ENCODE measurements around the gene ACAP1.

Gene ACAP1

DNA sequence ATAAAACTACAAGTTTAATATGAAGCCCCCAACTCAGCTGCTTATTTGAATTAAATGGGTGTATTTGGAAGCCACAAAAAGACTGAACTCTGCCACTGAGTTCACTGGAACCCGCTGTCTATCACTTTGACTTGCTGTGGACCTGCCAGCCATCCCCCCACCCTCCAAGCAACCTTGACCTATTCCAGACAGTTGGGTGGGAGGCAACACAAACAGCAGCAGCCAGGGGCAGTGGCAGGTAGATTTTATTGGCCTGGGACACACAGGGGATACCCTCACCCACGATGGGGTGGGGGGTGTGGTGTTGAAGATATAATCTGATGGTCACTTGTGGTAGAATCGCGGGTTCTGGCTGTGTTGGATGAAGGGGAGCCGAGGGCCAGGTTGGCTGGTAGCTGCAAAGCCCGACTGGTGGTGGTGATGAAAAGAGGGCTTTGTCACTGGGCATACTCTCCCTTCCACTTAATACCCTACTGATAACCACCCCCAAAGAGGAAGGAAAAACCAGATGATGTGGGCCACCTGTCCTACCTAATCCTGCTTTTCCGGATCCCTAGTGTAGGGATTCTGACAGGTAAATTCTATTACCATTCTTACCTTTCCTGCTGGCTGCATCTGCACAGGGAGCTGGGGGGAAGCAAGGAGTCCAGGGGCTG is 23.8 kb upstream of the ACAP1 start:
- no peak for DNase-seq (ENCODE audit: low read depth)

DNA sequence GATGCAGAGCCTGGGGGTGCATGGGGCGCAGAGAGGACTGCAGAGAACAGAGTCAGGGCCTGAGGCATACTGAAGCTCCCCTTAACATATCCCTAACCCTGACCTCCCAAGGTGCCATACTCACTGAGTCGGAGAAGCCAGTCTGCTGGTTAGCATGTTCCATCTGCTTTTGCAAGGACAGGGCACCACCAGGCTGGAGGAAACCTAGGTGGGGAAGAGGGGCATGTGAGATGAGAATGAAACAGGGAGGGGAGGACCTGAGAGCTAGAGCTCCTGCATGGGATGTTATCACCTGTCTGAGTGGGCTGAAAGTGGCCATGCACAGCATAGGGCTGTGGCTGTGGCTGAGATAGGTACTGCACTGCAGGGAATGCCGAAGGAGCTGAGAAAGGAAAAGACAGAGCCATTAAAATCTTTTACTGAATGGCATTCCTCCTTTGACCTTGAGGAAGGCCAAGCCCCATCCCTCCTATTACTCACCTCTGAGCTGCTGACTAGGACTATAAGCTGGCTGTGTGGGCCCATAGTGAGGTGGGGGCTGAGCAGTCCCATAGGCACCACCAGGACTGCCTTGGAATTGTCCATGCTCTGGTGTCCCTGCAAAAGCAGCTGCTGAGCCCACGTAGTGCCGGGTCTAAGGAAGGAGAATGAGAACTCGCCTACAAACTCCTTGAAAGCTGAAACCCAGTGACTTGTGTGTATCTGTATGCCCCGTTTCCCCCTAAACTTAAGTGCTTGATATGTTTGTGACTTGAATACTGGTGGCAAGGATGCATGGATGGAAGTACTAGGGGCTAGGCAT is 23.0 kb upstream of the ACAP1 start:
- no peak for DNase-seq (ENCODE audit: low read depth)

DNA sequence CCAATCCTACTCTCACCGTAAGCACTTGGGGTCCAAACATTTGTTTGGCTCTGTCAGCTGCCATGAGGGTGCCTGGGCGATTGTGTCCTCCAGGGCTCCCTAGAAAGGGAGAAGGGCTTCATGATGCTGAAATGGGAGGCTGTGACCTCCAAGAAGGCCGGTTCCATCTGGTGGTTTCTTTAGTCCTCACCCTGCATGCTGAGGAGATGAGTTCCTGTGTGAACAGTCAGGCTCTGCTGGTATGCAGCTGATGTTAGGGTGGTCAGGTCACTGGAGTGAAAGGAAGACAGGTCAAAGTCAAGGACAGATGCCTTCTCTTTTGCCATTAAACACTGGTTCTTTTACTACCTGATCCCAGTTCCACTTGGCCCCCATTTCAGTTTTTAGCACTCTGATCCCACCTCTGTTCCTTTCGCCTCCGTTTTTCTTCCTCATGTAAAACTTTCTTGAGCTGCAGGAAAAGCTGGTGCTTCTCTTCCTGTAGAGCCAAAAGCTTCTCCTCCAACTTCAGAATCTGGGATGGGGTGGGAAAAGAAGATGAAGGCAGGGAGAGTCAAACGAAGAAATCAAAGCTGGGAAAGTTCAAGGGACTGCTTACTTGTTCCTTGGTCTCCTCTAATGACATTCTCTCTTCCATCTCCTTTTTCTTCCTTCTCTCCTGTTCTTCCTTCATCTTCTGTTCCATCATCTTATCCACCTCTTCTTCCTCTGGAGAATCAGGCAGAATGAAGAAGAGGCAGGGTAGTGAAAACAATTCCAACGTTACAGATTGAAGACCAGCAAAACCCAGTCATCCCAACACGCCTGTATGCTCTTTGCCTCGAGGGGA is 22.2 kb upstream of the ACAP1 start:
- DNase-seq (ENCODE audit: low read depth): no peak

DNA sequence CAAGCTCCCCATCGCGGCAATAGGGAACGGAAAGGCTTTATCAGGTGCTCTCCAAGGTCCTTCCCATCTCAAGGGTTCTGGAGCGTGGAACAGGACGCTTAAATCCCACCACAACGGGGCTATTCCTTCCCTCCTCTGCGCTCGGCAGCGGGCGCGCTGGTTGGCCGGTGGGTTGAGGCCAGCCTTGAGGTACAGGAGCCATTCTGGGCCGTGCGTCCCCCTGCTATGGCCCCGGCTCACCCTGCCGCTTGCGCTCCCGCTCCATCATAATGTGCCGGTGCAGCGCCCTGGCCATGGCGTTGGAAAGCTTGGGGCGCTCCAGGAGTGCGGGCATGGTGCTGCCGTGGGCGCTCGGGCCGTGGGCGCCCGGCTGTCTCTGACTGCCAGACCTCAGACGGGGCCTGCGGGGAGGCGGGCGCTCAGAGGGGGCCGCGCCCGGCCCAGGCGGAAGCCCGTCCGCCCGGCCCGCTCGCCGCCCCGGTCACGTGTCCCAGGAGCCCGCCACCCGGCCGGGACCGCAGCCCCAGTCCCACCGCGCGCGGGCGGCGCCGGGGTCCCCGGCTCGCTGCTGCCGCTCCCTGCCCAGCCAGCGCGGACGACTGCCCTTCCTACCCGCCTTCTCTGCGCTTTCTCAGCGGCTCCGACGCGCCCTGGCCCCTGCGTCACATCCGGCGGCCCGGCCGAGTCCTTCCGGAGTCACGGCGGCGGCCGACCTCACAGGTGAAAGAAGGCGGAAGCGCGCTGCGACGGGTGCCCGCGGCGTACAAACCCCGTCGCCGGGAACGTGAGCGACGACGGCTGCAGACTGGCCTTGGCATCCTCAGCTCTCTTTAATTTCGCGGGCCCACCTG is 21.4 kb upstream of the ACAP1 start, which contains the start of gene GPS2:
Gene GPS2 (minus strand): TSS at position 642 of the 851 bp plus-strand sequence. CDS start 308 bp downstream, at position 334.
- DNase-seq (ENCODE audit: low read depth): peak; percentile 51

DNA sequence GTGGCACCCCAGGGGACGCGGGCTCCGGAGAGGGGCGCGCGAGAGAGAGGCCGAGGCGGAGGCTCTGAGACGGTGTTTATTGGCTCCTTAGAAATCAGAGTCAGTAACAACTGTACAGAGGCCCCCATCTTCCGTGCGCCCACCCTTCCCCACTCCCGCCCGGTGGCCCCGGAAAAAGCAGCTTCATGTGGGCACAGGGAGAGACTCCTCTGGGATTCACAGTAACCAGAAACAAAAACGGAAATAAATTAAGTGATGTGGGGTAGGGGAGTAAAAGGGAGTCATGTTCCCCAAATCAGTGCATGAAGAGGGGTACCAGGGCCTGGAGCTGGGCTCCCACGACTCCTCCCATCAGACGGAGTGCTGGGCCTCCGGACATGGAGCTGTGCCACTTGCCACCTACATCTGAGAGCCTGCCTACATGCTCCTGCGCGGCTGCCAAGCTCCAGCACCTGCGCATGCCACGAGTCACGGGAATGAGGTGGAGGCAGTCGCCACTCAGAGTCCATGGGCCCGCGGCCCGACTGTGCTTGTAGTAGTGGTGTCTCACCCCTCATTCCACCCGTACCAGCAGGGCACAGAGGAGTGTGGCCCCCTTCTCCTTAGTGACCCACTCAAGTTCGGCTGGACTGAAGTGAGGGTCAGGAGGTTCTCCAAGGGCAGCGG is 20.6 kb upstream of the ACAP1 start:
- no peak for DNase-seq (ENCODE audit: low read depth)

DNA sequence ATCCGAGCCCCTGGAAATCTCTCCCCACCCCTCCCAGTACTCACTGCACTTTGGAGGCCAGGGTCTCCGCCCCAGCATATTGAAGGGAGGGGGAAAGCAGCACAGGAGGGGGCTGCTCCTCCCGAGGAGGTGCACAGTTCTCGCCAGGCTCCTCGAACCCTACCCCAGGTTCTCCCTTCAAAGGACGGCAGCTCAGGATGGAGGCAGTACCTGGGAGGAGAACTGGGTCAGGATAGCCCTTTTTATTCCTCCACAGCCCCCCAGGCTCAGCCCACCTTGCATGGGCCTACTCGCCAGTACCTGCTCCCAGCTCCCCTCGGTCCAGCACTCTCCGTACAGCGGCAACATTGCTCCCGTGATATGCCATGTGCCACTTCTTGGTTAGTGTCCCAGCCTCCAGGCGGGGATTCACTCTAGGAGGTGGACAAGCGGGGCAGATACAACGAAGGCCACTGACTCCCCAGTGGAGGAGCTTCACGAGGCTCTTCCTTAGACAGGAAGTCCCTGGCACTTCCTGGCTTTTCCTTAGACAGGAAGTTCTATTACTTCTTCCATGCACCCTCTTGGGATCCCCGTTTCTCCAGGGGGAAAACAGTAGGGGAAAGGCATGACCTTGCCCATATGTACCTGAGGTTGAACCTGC is 19.0 kb upstream of the ACAP1 start:
- no peak for DNase-seq (ENCODE audit: low read depth)

DNA sequence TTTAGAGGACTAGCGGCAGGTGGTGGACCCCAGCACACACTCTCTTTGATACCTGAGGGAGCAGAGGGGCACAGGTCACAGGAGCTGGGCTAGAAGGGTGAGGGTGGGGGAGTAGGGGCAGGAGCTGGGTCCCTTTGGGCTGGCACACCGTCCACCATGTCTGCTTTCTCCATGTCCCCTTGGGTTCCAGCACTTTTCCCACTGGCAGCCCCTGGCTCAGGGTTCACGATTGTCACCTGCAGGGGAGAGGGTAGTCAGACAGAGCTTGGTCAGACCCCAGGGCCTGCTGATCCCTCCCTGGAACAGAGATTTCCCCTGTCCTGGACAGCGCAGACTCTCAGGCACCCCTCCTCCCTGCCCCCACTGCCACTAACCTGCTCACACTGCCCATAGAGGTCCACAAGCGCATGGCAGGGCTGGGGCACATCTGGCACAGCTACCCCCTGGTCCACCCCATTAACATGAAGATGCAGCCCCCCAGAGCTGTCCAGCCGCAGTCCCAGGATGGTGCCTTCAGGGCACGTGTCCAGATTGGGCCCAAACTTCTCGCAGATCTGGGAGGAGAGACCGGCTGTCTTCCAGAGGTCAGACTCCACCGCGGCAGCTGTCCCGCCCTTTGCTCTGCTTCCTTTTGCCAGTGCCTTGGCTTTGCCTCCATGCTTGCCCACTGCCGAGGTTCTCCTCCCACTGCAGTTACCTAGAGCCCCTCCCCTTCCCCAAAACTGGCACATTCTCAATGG is 18.0 kb upstream of the ACAP1 start:
- no peak for DNase-seq (ENCODE audit: low read depth)

DNA sequence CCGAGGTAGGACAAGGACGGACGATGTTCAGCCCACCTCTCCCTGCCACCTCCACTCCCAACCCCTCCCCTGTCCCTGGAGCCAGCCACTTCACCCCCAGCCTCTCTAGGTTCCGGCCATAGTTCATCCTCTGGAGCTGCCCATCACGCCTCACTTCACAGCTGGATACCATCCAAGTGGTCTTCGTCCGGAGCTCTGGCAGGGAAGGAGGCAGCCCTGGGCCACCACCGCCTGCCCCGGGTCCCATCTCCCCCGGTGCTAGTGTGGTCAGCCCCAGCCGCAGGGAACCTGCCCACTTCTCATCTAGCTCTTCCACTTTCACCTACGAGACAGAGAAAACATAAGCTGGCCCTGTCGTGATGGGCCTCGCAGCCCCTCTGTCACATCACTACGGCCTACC is 14.9 kb upstream of the ACAP1 start:
- DNase-seq (ENCODE audit: low read depth): no peak

DNA sequence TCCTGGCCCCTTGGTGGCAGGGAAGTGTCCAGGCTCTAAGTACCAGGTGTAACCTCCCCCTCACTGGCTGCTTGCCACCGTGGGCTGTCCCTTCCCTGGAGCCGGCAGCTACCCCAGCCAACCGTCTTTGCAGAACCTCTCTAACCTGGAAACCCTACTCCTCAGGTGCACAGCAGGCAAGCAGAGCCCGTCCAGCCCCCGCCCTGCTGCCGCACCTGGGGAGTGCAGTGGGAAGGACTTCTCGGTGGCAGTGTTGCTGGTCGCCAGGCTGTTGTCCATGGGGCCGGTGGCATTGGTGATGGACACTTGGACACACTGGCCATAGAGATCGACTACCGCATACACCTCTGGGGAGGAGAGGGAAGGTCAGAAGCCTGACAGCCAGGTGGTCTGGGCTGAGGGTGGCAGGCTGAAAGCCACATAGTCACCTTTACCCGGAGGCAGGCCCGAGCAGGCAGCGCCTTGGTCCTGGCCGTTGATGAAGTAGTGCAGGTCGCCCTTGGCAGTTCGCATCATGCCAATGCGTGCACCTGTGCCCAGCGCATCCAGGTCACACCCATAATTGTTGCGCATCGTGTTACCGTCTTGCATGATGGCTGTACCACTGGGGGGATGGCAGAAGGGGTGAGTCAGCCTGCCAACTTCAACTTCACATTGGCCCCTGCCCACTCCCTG is 13.7 kb upstream of the ACAP1 start:
- no peak for DNase-seq (ENCODE audit: low read depth)

DNA sequence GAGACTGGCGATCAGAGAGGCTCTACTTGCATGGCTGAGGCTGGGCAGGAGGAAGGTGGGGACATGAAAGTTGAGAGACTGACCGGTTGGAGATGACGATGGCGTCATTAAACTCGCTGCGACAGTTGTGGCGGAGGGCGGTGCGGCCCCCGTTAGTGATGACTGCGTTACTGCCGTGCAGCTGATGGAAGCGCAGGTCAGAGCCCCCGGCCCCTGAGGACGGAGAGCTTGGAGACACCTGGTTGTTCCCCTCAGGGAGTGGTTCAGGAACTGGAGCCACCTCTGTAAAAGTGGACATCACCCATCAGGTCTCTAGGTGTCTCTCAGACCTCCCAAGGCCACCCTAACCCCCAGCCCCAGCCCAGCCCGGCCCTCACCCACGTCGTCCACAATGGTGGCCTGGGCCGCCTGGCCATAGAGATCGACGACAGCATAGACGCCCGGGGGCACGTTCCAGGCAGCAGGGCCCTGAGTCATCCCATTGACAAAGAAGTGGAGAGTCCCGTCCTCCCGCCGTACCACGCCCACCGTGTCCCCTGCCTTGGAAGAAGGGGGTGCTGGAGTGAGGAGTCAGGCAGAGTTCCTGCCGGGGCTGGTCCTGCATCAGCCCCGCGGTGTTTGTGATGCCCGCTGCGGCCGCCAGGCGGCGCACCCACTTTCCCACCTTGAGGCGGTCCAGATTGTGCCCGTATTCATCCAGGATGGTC is 12.4 kb upstream of the ACAP1 start:
- DNase-seq (ENCODE audit: low read depth): no peak

DNA sequence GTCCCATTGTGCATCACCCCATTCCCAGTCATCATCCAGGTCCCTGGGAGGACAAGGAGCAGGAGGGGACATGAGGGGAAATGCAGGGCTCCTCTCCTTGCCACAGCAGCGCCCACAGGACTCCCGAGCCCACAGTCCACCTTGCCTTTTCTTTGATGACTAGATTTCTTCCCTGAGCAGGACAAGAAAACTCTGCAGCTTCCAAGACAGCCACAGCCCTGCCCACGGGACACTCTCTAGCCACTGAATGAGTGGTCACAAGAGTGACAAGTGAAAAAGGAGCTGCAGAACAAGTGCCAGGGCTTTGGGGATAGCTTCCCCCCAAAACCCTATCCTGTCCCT is 11.9 kb upstream of the ACAP1 start:
- no peak for DNase-seq (ENCODE audit: low read depth)

DNA sequence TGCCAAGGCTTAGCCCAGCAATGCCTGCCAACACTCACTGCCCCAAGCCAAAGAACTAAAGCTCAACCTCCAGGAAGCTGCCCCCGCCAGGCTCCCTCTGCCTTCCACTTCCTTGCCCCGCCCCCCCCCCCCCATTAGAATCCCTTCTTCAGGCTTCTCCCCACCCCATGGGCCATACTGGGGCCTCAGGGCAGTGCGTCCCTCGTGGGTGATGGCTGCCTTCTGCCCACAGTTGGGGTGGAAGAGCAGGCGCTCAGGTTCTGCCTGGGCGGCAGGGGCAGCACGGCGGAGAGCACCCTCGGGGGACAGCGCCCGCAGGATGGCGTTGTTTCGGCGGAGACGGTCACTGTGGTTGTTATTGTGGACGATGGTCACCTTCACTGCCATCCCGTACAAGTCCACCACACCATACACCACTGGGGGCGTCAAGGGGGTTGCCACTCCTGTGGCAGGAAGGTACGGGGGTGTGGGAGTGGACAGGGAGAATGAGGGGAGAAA is 11.2 kb upstream of the ACAP1 start:
- no peak for DNase-seq (ENCODE audit: low read depth)

DNA sequence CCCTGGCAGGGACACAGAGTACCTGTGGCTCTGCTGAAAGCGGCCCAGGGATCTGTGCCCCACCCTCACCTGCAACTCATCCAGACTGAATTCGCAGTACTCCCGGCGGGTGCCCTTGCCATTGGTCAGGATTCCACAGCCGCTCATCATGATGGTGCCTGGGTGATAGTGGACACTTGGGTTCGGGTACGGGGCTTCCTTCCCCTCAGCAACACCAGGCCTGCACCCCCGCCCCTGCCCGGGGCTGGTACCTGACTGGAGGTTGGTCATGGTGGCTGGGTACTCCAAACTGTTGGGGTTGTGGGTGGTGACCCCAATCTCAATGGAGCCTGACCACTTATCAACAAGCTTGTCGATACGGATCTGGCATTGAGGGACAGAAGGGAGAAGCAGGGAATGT is 10.1 kb upstream of the ACAP1 start:
- no peak for DNase-seq (ENCODE audit: low read depth)

DNA sequence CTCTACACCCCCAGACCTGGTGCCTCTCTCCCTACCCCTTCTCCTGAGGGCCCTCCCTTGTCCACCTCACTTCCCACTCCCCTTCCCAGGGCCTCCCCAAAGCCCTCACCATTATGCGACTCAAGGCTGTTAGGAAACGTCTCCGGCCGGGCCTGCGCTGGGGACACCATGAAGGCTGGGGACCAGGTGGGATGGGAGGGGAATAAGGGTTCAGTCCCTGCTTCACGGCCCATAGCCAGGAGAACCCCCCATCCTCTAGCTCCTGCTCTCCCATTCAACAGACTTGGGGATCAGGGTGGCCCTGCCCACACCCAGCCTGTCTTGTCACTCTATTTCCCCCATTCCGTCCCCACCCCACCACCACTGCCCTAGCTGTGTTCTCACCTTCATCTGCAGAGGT is 9.3 kb upstream of the ACAP1 start:
- no peak for DNase-seq (ENCODE audit: low read depth)

DNA sequence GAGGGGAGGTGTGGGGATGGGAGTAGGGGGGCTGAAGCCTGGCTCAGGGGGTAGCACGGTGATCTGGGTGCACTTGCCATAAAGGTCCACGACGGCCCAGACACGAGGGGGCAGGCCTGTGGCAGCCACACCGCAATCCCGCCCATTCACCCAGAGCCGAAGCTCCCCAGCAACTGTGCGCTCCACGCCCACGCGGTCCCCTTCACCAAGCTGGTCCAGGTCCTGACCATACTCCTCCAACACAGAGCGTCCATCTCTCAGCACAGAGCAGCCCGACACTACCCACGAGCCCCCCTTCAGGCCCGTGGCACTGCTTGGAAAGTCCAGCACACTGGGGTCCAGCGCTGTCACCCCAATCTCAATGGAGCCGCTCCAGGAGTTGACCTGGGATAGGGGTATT is 8.8 kb upstream of the ACAP1 start:
- DNase-seq (ENCODE audit: low read depth): no peak

DNA sequence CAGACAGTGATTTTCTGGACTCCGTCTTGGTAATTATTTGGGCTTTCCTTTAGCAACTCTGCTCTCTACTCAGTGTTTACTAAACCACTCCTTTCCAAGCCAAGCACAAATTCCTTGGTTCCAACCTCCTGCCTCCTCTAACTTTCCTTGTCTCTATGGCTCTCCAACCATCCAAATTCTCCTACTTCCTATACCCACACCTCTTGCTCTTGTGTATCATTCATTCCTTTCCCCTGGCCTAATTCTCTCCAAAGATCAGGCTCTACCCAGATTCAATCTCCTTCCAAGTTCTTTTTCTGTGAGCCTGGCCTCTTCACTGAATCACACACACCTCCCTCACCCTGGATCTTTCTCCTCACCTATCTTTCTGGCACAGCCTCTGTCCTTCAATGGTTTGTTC is 8.3 kb upstream of the ACAP1 start:
- DNase-seq (ENCODE audit: low read depth): no peak

DNA sequence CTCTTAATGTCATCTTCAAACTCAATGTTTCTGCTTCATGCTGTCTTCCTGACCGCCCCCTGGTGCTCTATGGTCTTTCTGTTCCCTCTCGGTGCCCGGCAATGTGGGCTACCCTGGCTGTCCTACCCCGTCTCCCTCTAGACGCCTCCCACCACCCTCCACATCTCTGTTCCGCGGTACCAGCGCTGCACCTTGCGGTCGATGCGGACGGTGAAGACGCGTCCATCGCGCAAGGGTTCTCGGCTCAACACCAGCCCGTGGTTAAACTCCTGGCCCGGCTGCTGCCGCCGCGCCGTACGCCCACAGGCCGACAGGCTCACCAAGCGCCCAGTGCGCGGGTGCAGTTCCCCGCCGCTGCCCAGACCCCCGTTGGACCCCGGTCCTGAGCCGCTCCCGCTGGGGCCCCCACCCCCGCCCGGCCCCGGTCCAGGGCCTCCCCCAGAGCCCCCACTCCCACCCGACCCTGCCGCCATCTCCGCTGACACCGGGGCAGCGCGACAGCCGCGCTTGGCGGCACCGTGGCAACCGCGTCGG is 7.4 kb upstream of the ACAP1 start, which contains the start of gene NEURL4:
Gene NEURL4 (minus strand): TSS at position 496 of the 534 bp plus-strand sequence. CDS start 23 bp downstream, at position 473.
- no peak for DNase-seq (ENCODE audit: low read depth)

DNA sequence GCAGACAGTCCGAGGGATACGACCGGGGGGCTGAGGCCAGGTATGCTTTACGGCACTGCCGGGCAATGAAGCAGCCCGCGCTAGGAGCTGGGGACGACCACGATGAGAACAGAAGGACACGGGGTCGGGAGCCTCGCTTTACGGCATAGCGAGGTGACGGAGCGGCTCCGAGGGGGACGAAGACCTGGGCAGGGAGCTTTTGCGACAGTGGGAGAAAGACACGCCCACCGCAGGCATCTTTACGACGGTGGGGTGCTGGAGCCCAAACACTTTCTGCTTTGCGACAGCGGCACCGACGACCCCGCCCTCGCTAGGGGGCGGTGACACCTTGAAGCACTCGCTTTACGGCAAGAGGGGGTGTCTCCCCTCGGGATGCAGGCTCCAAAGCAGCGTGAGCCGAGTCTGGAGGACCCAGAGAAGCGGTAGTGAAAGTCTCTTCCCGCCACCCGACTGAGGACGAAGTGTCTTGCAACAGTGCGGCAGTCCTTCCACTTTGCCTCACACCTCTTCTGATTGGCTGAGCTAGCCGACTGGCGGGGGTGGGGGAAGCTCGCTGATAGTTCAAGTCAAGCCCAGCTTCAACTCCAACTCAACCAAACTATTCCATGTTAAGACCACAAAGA is 6.8 kb upstream of the ACAP1 start:
- DNase-seq (ENCODE audit: low read depth): peak; percentile 97

Measured in GM04504 (cell line).